HepG2 (cell line): Measurements from ENCODE around the gene ZNF771. TPM values are rescaled to one million over a fixed set of nuclear protein-coding genes. Genes with fewer than 3 reads are reported as not detected.

Experiments used
- CEBPZ ChIP-seq: IDR thresholded peaks from 2 replicates; pipeline ENCODE4 v1.6.1; 2012; ENCODE audit warnings: low read length, improper control_type of control experiment
- CSRNP2 ChIP-seq: sonication (generic); formaldehyde crosslinking; conservative IDR thresholded peaks from 2 replicates; pipeline ENCODE4 v1.8.0; 2022; ENCODE audit warnings: low read depth, missing genetic modification reagents
- DBP ChIP-seq: sonication (generic); formaldehyde crosslinking; IDR thresholded peaks from 2 replicates; pipeline ENCODE4 v1.4.0; 2020; ENCODE audit warnings: missing genetic modification reagents; ENCODE audit errors: not compliant biosample characterization
- DMAP1 ChIP-seq: IDR thresholded peaks from 2 replicates; pipeline ENCODE4 v1.6.1; 2016
- DZIP1 ChIP-seq: sonication (generic); formaldehyde crosslinking; IDR thresholded peaks from 2 replicates; pipeline ENCODE4 v1.5.0; 2020; ENCODE audit warnings: mild to moderate bottlenecking, missing genetic modification reagents
- FOXP1 ChIP-seq, 2 experiments: fragments of 450-650 bp in 1 of 2; IDR thresholded peaks; 2 replicates each; pipeline ENCODE4 v1.6.1; 2017 to 2018; ENCODE audit warnings: antibody characterized with exemption in 1 of 2
- GABPB1 ChIP-seq: IDR thresholded peaks from 2 replicates; pipeline ENCODE4 v1.6.1; 2016; ENCODE audit warnings: mild to moderate bottlenecking, missing genetic modification reagents, moderate library complexity, missing compliant biosample characterization
- GFI1 ChIP-seq: sonication (generic); formaldehyde crosslinking; IDR thresholded peaks from 2 replicates; pipeline ENCODE4 v1.5.0; 2020; ENCODE audit warnings: missing genetic modification reagents, mild to moderate bottlenecking, borderline replicate concordance
- GTF2F1 ChIP-seq: fragments of 150-350 bp; IDR thresholded peaks from 2 replicates; pipeline ENCODE4 v1.6.1; 2014; ENCODE audit warnings: low read length
- HMGA1 ChIP-seq: sonication (generic); formaldehyde crosslinking; conservative IDR thresholded peaks from 2 replicates; pipeline ENCODE4 v1.4.0; 2020; ENCODE audit warnings: missing genetic modification reagents
- MEIS2 ChIP-seq: sonication (generic); formaldehyde crosslinking; IDR thresholded peaks from 2 replicates; pipeline ENCODE4 v1.9.0; 2021; ENCODE audit warnings: mild to moderate bottlenecking, missing genetic modification reagents
- MTA1 ChIP-seq: sonication (generic); formaldehyde crosslinking; IDR thresholded peaks from 2 replicates; pipeline ENCODE4 v1.4.0; 2020; ENCODE audit warnings: missing genetic modification reagents, mild to moderate bottlenecking, borderline replicate concordance
- TMF1 ChIP-seq: sonication (generic); formaldehyde crosslinking; IDR thresholded peaks from 2 replicates; pipeline ENCODE4 v1.8.1; 2022; ENCODE audit warnings: low read depth, missing genetic modification reagents
- TRIM22 ChIP-seq: fragments of 450-650 bp; IDR thresholded peaks from 2 replicates; pipeline ENCODE4 v1.6.1; 2017
- WIZ ChIP-seq: sonication (generic); formaldehyde crosslinking; IDR thresholded peaks from 2 replicates; pipeline ENCODE4 v1.5.1; 2020; ENCODE audit warnings: mild to moderate bottlenecking, missing genetic modification reagents
- ZBTB34 ChIP-seq: sonication (generic); formaldehyde crosslinking; IDR thresholded peaks from 2 replicates; pipeline ENCODE4 v1.8.0; 2022; ENCODE audit warnings: mild to moderate bottlenecking, missing genetic modification reagents
- ZNF577 ChIP-seq: sonication (generic); formaldehyde crosslinking; IDR thresholded peaks from 2 replicates; pipeline ENCODE4 v1.4.0; 2020; ENCODE audit warnings: mild to moderate bottlenecking, low read depth, missing genetic modification reagents, borderline replicate concordance
- polyA plus RNA-seq, 8 experiments: library from polyadenylated mRNA; depleted of rRNA in 3 of 8; stranded (reverse) in 7 of 8; unstranded in 1 of 8; fragments of >200 nt; fragmentation: Illumina TruSeq in 4 of 8; extraction: Trizol in 4 of 8; gene quantifications; 2 replicates each; pipeline versions ENCODE4 v1.2.1 to v1.2.3, GENCODE V29; 2011 to 2016; ENCODE audit warnings: low read depth in 4 of 8, missing spikeins in 1 of 8, mixed read lengths in 1 of 8; ENCODE audit not compliant: insufficient read depth in 1 of 8
- total RNA-seq, 5 experiments: library from RNA; depleted of rRNA; stranded (reverse); fragments of >200 nt; fragmentation: Illumina TruSeq; extraction: Trizol; gene quantifications; 2 replicates each; pipeline ENCODE4 v1.2.3, GENCODE V29; 2016; ENCODE audit warnings: low read depth in 1 of 5

ZNF771 gene
- total and polyA plus RNA-seq, 2 of the 13 experiments (the other 11 are each of a cell fraction or from before 2014, with no cell fraction given) = 5.0 to 11.8 TPM

GRCh38 chr16:30458561-30459394 is 51.4 kb downstream of the ZNF771 start (continued):
- TF ChIP-seq ZBTB34 (CRISPR knock-in tag) (0 out of 2 replicates have a peak, but pooled peaks have one; percentile 24), TRIM22 (no peak), GTF2F1 (no peak), DZIP1 (peak; percentile 51; the same call in 1 of the 2 replicates), DBP (no peak), CSRNP2 (no peak), DMAP1 (CRISPR knock-in tag) (peak; percentile 74), MTA1 (CRISPR knock-in tag) (peak; percentile 85; the same call in 1 of the 2 replicates), MEIS2 (CRISPR knock-in tag) (no peak), GFI1 (CRISPR knock-in tag) (no peak), WIZ (CRISPR knock-in tag) (no peak; the same call in 1 of the 2 replicates), FOXP1 (IDR thresholded peaks at IDR 0.05) (no peak), FOXP1 (CRISPR knock-in tag; IDR thresholded peaks at IDR 0.05) (no peak), HMGA1 (CRISPR knock-in tag) (no peak), GABPB1 (peak; percentile 64), ZNF577 (CRISPR knock-in tag) (no peak), CEBPZ (no peak), TMF1 (CRISPR knock-in tag) (no peak)
